Trophoblast cell (in vitro differentiated cells and primary cell): Measurements from ENCODE around the gene OXGR1.

Experiments
- DNase-seq, 2 donors: peaks; one replicate each; pipeline ENCODE4 v3.0.0-alpha.2; 2016
- H2AFZ ChIP-seq: 2 replicates; pipeline ENCODE4 v1.6.1; 2013; ENCODE audit warnings: low read length, moderate library complexity, mild to moderate bottlenecking; ENCODE audit not compliant: insufficient read depth, poor library complexity
- H2AK5ac ChIP-seq: 2 replicates; pipeline ENCODE4 v1.6.1; 2013; ENCODE audit warnings: mild to moderate bottlenecking, low read length
- H2BK120ac ChIP-seq: 2 replicates; pipeline ENCODE4 v1.6.1; 2013; ENCODE audit warnings: low read length, mild to moderate bottlenecking, moderate library complexity; ENCODE audit not compliant: insufficient read depth, poor library complexity
- H2BK12ac ChIP-seq: 2 replicates; pipeline ENCODE4 v1.6.1; 2013; ENCODE audit warnings: mild to moderate bottlenecking, low read length, moderate library complexity
- H2BK5ac ChIP-seq: 2 replicates; pipeline ENCODE4 v1.6.1; 2013; ENCODE audit warnings: low read length, low read depth, moderate library complexity, mild to moderate bottlenecking; ENCODE audit not compliant: poor library complexity
- H3K14ac ChIP-seq: 2 replicates; pipeline ENCODE4 v1.6.1; 2013; ENCODE audit warnings: mild to moderate bottlenecking, low read length
- H3K18ac ChIP-seq: 2 replicates; pipeline ENCODE4 v1.6.1; 2013; ENCODE audit warnings: mild to moderate bottlenecking, low read length
- H3K23ac ChIP-seq: 2 replicates; pipeline ENCODE4 v1.6.1; 2013; ENCODE audit warnings: low read length
- H3K27ac ChIP-seq: 2 replicates; pipeline ENCODE4 v1.5.1; 2013; ENCODE audit warnings: low read depth, mild to moderate bottlenecking, inconsistent platforms, low read length, moderate library complexity
- H3K27me3 ChIP-seq: 2 replicates; pipeline ENCODE4 v1.6.1; 2013; ENCODE audit warnings: inconsistent platforms, mild to moderate bottlenecking, low read length, moderate library complexity; ENCODE audit not compliant: insufficient read depth
- H3K36me3 ChIP-seq, 2 experiments: 1 replicate in 1 of 2; 2 replicates in 1 of 2; pipeline ENCODE4 v1.6.1; 2013; ENCODE audit warnings: low read length in 2 of 2, mild to moderate bottlenecking in 2 of 2, moderate library complexity in 1 of 2; ENCODE audit not compliant: insufficient read depth in 2 of 2, control insufficient read depth in 1 of 2
- H3K4ac ChIP-seq: 2 replicates; pipeline ENCODE4 v1.6.1; 2013; ENCODE audit warnings: low read depth, mild to moderate bottlenecking, low read length, moderate library complexity
- H3K4me1 ChIP-seq, 2 experiments: 1 replicate in 1 of 2; 2 replicates in 1 of 2; pipeline ENCODE4 v1.6.1; 2013; ENCODE audit warnings: low read length in 2 of 2, mild to moderate bottlenecking in 2 of 2, moderate library complexity in 1 of 2; ENCODE audit not compliant: insufficient read depth in 2 of 2, control insufficient read depth in 1 of 2
- H3K4me2 ChIP-seq: 2 replicates; pipeline ENCODE4 v1.6.1; 2013; ENCODE audit warnings: inconsistent platforms, mild to moderate bottlenecking, low read length, moderate library complexity
- H3K4me3 ChIP-seq: 2 replicates; pipeline ENCODE4 v1.5.1; 2013; ENCODE audit warnings: mild to moderate bottlenecking, low read depth, low read length, inconsistent platforms
- H3K79me1 ChIP-seq: one replicate; pipeline ENCODE4 v1.6.1; 2013; ENCODE audit warnings: low read length
- H3K79me2 ChIP-seq: 2 replicates; pipeline ENCODE4 v1.6.1; 2013; ENCODE audit warnings: low read length, mild to moderate bottlenecking; ENCODE audit not compliant: control insufficient read depth, insufficient read depth, poor library complexity
- H3K9ac ChIP-seq: 2 replicates; pipeline ENCODE4 v1.6.1; 2013; ENCODE audit warnings: mild to moderate bottlenecking, low read length
- H3K9me3 ChIP-seq: 2 replicates; pipeline ENCODE4 v1.6.1; 2013; ENCODE audit warnings: low read depth, mild to moderate bottlenecking, control low read depth, inconsistent platforms, low read length; ENCODE audit not compliant: insufficient read depth
- H4K12ac ChIP-seq: 2 replicates; pipeline ENCODE4 v1.6.1; 2013; ENCODE audit warnings: low read depth, mild to moderate bottlenecking, low read length, moderate library complexity
- H4K8ac ChIP-seq: 2 replicates; pipeline ENCODE4 v1.6.1; 2013; ENCODE audit warnings: low read depth, mild to moderate bottlenecking, low read length, moderate library complexity
- H4K91ac ChIP-seq: one replicate; pipeline ENCODE4 v1.6.1; 2013; ENCODE audit warnings: low read depth, mild to moderate bottlenecking, low read length, moderate library complexity
- WGBS: extraction: QIAGEN DNeasy Blood & Tissue Kit; methylation state at CpG from one replicate; pipeline ENCODE4 v1.1.7; 2013; ENCODE audit warnings: missing lambda C conversion rate; ENCODE audit not compliant: insufficient read length, insufficient coverage; ENCODE audit errors: extremely low coverage; 5-methylcytosine and 5-hydroxymethylcytosine counted together

OXGR1 gene

DNA sequence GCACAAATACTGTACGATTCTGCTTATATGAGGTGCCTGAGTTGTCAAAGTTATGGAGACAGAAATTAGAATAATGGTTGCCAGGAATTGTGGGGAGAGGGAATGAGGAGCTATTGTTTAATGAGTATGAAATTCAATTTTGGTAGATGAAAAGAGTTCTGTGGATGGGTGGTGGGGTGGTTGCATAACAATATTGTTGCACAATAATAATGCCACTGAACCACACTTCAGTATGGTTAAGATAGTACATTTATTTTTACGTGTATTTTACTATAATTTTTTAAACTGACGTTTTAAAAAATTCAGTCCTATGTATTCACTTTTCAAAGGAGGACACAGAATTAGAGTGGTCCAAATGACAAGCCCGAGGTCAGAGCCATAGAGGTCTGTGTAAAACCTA, 1.8 kb upstream of the OXGR1 start:
- Histone ChIP-seq H2BK5ac (no peak overlapping the region), H4K12ac (no peak overlapping the region)

GRCh38 chr13:96994858-96995243, 575 bp upstream of the OXGR1 start:
- H2BK5ac ChIP-seq: no peak overlapping the region
- H3K79me1 ChIP-seq: peaks cover 8% of the 10 kb centered on the region
- no peak overlapping the region for H4K8ac ChIP-seq
- H3K4me3 ChIP-seq: no peak overlapping the region
- H2AFZ ChIP-seq: no peak overlapping the region
- H3K36me3 ChIP-seq: no peaks in the 10 kb centered on the region
- H2BK12ac ChIP-seq: peak overlapping the region; percentile 21
- no peaks in the 10 kb centered on the region for H3K9me3 ChIP-seq
- no peak overlapping the region for H3K23ac ChIP-seq
- peak overlapping the region; percentile 0 for H4K91ac ChIP-seq
- peak overlapping the region; percentile 3 for H3K14ac ChIP-seq
- DNase-seq: no peak
- no CpG with 5 or more reads among the region's 10 CpGs for WGBS
- H3K4me1 ChIP-seq: peaks cover 8 to 10% of the 10 kb centered on the region in 2 experiments
- no peak overlapping the region for H4K12ac ChIP-seq
- no peak overlapping the region for H2AK5ac ChIP-seq
- no peak overlapping the region for H2BK120ac ChIP-seq
- H3K4me2 ChIP-seq: peak overlapping the region; percentile 71
- H3K27ac ChIP-seq: no peak overlapping the region
- H3K79me2 ChIP-seq: peaks cover 5% of the 10 kb centered on the region
- no peak overlapping the region for H3K18ac ChIP-seq
- H3K4ac ChIP-seq: no peak overlapping the region
- H3K27me3 ChIP-seq: no peaks in the 10 kb centered on the region
- no peak overlapping the region for H3K9ac ChIP-seq

More for the DNA sequence above, 1.8 kb upstream of the OXGR1 start:
- Histone ChIP-seq H3K4me2 (no peak overlapping the region), H2BK12ac (no peak overlapping the region), H4K8ac (no peak overlapping the region), H3K18ac (no peak overlapping the region), H3K4ac (no peak overlapping the region), H3K27me3 (no peaks in the 10 kb centered on the region), H3K79me2 (peaks cover 5% of the 10 kb centered on the region), H3K9ac (no peak overlapping the region), H2AFZ (no peak overlapping the region), H3K9me3 (no peaks in the 10 kb centered on the region), H3K23ac (no peak overlapping the region), H3K4me3 (no peak overlapping the region), H3K36me3 (no peaks in the 10 kb centered on the region), H4K91ac (no peak overlapping the region), H3K14ac (no peak overlapping the region), H3K79me1 (peaks cover 10% of the 10 kb centered on the region), H3K4me1 (peaks cover 8 to 12% of the 10 kb centered on the region in 2 experiments), H2AK5ac (no peak overlapping the region), H2BK120ac (no peak overlapping the region), H3K27ac (no peak overlapping the region)
- WGBS: no CpG with 5 or more reads among the region's 4 CpGs
- no peak for DNase-seq

DNA sequence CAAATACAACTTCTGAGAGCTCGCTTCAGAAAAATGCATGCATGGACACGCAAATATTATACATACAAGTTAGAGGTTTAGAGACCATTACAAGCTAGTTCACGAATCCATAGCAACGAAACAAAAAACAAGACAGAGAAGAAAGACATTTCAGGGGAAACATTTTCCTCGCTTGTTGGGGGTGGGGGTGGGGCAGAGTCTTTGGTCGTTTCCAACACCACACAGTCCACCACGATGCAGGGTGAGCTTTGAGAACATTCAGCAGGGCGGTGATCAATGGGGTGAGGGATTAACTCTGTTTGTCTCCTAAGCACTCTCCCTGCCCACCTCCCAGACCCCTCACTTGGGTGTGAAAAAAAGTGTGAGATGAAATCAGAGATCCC, 651 bp downstream of the OXGR1 start:
- Histone ChIP-seq H3K36me3 (peaks cover 2% of the 10 kb centered on the region in 2 experiments), H3K18ac (no peak overlapping the region), H2AFZ (peak overlapping the region; percentile 55), H3K14ac (no peak overlapping the region), H3K79me2 (peaks cover 5% of the 10 kb centered on the region), H2AK5ac (no peak overlapping the region), H3K79me1 (peaks cover 8% of the 10 kb centered on the region), H2BK5ac (peak overlapping the region; percentile 81), H3K23ac (no peak overlapping the region), H4K12ac (no peak overlapping the region), H2BK120ac (no peak overlapping the region), H3K27me3 (no peaks in the 10 kb centered on the region), H3K4me1 (peaks cover 8 to 10% of the 10 kb centered on the region in 2 experiments), H3K4me2 (peak overlapping the region; percentile 71), H3K27ac (no peak overlapping the region), H3K9ac (no peak overlapping the region), H4K8ac (peak overlapping the region; percentile 26), H3K4ac (no peak overlapping the region), H3K9me3 (no peaks in the 10 kb centered on the region), H4K91ac (peak overlapping the region; percentile 93), H3K4me3 (no peak overlapping the region), H2BK12ac (peak overlapping the region; percentile 39)
- whole genome bisulfite sequencing: no CpG with 5 or more reads among the region's 8 CpGs
- peak in 1 of 2 donors; percentile 34 for DNase-seq

DNA sequence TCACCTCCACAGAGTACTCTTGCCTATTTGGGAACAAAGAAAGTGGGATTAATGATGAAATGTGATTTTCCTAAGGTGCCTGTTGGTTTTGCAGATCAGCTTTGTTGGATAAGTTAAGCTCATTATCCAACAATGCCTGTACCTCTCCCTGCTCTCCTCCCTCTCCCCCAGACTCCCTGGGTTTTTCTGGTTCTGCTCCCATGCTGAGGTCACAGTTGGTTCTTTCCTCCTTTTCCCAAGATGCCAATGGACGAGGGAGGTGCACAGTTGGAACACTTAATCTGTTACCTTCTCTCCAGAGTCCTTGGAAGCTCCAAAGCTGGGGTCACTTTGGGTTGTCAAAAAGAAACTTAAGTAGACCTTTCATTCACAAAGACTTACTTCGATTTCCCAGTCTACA, 1.6 kb downstream of the OXGR1 start:
- WGBS: no CpG with 5 or more reads among the region's 2 CpGs
- no peak overlapping the region for H3K23ac ChIP-seq
- H3K4me1 ChIP-seq: peaks cover 8 to 10% of the 10 kb centered on the region in 2 experiments

More for the DNA sequence above, 1.6 kb downstream of the OXGR1 start:
- H3K4me2 ChIP-seq: no peak overlapping the region
- no peak overlapping the region for H3K18ac ChIP-seq
- no peak overlapping the region for H2BK5ac ChIP-seq
- no peak for DNase-seq
- H3K9ac ChIP-seq: no peak overlapping the region
- H2BK120ac ChIP-seq: no peak overlapping the region
- no peak overlapping the region for H2AFZ ChIP-seq
- no peak overlapping the region for H3K4me3 ChIP-seq
- no peaks in the 10 kb centered on the region for H3K27me3 ChIP-seq
- no peak overlapping the region for H2AK5ac ChIP-seq
- no peak overlapping the region for H4K8ac ChIP-seq
- peaks cover 2% of the 10 kb centered on the region in 2 experiments for H3K36me3 ChIP-seq
- no peak overlapping the region for H3K27ac ChIP-seq
- no peak overlapping the region for H4K12ac ChIP-seq
- peaks cover 8% of the 10 kb centered on the region for H3K79me1 ChIP-seq
- H3K4ac ChIP-seq: no peak overlapping the region
- no peak overlapping the region for H3K14ac ChIP-seq
- no peak overlapping the region for H2BK12ac ChIP-seq
- no peak overlapping the region for H4K91ac ChIP-seq
- no peaks in the 10 kb centered on the region for H3K9me3 ChIP-seq
- peaks cover 5% of the 10 kb centered on the region for H3K79me2 ChIP-seq
